ENCODE measurements around the gene AOC3.
"Not testable (repeated sequence)": the region's sequence is repeated elsewhere in the genome, so short reads cannot be mapped to it uniquely, and the experiment has no call there.

Gene AOC3

DNA sequence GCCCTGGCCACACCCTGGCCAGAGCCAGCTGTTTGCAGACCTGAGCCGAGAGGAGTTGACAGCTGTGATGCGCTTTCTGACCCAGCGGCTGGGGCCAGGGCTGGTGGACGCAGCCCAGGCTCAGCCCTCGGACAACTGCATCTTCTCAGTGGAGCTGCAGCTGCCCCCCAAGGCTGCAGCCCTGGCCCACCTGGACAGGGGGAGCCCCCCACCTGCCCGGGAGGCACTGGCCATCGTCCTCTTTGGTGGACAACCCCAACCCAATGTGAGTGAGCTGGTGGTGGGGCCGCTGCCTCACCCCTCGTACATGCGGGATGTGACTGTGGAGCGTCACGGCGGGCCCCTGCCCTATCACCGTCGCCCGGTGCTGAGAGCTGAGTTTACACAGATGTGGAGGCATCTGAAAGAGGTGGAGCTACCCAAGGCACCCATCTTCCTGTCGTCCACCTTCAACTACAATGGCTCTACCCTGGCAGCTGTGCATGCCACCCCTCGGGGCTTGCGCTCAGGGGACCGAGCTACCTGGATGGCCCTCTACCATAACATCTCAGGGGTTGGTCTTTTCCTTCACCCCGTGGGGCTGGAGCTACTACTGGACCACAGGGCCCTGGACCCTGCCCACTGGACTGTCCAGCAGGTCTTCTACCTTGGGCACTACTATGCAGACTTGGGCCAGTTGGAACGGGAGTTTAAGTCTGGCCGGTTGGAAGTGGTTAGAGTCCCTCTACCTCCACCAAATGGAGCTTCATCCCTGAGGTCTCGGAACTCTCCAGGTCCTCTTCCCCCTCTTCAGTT is 6.0 kb upstream of the AOC3 start:
- no peak for DNase-seq (ENCODE audit: low read depth in 2 of 2)

DNA sequence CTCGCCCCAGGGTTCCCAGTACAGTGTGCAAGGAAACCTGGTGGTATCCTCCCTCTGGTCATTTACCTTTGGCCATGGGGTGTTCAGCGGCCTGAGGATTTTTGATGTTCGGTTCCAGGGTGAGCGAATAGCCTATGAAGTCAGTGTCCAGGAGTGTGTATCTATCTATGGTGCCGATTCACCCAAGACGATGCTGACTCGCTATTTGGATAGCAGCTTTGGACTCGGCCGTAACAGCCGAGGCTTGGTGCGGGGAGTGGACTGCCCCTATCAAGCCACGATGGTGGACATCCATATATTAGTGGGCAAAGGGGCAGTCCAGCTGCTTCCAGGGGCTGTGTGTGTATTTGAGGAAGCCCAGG is 5.5 kb upstream of the AOC3 start:
- DNase-seq (ENCODE audit: low read depth in 2 of 2), result no peak

DNA sequence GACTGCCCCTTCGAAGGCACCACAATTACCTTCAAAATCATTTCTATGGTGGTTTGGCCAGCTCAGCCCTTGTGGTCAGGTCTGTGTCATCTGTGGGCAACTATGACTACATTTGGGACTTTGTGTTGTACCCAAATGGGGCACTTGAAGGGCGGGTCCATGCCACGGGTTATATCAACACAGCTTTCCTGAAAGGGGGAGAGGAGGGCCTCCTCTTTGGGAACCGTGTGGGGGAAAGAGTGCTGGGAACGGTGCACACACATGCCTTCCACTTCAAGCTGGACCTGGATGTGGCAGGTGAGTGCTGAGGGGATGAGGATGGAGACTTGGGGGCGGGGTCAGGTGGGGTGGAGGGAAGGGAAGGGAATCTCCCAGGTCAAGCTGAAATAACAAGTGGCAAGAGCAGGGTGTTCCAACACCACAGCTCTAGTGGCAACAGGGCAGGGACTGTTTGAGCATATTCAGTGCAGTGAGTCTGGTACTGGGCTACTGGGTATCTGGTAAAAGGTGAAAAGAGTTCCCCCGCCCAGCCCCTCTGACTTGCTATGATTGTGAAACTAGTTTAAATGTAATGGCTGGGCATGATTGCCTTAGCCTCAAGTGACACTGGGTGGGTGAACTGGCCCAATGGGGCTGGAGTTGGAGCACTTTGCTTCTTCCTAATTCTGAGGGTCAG is 4.9 kb upstream of the AOC3 start:
- no peak for DNase-seq (ENCODE audit: low read depth in 2 of 2)

DNA sequence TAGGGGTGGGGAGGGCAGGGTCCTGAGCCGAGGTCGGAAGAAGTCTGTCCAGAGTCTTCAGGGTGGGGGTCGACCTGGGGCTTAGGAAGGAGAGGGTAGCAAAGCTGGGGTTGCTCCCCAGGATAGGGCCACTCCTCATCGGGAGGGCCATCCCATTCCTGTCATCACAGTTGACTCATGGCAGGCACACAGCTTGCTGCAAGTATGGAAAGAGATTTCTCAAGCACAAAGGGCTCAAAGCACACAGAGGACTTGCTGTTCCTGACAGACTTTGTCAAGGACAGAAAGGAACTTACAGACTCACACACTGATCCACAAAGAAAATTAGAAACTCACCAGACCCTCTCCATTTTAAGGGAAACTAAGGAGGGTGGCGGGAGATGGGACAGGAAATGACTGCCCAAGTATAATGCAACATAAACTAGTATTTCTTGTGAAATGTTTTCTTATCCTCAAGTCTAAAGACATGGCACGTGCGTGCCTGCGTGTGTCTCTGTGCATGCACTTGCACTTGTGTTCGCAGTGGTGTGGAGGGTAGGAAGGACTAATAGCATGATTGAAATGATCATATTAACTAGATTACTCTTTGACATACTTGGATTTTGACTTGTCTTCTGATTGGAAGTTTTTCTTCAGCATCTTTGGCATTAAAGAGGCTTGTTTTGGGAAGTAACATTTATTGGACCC is 4.3 kb upstream of the AOC3 start:
- DNase-seq (ENCODE audit: low read depth in 2 of 2), result no peak

DNA sequence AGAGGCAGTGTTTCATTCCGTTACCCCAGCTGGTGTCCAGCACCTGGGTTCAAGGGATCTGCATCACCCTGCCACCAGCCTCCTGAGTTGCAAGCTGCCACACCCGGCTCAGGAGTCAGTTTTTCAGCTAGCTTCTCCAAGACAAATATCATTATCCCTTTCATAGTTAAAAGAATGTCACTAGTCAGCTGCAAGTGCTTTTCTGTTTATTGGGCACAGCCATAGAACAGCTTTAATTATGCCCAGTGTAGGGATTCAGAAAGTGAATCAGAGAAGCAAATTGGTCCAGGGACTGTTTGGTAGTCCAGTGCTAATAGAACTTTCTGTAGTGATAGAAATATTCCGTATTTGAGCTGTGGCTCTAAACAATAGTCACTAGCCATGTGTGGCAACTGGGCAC is 2.9 kb upstream of the AOC3 start:
- DNase-seq (ENCODE audit: low read depth in 2 of 2), result no peak

DNA sequence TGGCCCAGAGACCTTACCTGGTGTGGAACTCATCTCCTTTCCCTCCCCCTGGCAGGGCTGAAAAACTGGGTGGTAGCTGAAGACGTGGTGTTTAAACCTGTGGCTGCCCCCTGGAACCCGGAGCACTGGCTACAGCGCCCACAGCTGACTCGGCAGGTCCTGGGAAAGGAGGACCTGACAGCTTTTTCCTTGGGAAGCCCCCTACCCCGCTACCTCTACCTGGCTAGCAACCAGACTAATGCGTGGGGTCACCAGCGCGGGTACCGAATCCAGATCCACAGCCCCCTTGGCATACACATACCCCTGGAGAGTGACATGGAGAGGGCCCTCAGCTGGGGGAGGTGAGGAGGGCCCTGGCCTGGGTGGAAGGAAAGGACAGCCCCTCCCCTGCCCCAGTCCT is 2.0 kb upstream of the AOC3 start:
- no peak for DNase-seq (ENCODE audit: low read depth in 2 of 2)

DNA sequence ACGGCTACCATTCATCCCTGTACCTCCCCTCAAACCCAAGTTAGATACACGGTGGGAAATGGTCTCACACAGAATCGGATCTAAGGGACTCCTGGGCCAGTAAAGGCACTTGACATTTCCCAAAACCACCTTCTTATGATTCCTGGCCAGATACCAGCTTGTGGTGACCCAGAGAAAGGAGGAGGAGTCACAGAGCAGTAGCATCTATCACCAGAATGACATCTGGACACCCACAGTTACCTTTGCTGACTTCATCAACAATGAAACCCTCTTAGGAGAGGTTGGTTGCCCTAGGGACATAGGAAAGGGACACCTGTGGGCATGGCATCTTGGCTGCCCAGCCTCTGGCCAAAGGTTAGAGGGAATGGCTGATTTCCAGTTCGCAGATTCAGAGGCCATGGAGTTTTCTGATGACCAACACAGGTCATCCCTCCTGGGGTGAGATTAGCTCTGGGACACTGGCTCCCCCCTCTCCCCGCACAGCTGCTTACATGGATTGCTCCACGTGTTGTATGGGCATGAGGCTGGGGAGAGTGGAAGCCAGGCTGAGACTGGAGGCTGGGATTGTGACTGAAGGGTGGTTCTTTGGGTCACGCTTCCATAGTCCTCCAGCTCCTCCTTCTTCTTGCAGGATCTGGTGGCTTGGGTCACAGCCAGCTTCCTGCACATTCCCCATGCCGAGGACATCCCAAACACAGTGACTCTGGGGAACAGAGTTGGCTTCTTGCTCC is 1.4 kb upstream of the AOC3 start:
- DNase-seq (ENCODE audit: low read depth in 2 of 2), result no peak

DNA sequence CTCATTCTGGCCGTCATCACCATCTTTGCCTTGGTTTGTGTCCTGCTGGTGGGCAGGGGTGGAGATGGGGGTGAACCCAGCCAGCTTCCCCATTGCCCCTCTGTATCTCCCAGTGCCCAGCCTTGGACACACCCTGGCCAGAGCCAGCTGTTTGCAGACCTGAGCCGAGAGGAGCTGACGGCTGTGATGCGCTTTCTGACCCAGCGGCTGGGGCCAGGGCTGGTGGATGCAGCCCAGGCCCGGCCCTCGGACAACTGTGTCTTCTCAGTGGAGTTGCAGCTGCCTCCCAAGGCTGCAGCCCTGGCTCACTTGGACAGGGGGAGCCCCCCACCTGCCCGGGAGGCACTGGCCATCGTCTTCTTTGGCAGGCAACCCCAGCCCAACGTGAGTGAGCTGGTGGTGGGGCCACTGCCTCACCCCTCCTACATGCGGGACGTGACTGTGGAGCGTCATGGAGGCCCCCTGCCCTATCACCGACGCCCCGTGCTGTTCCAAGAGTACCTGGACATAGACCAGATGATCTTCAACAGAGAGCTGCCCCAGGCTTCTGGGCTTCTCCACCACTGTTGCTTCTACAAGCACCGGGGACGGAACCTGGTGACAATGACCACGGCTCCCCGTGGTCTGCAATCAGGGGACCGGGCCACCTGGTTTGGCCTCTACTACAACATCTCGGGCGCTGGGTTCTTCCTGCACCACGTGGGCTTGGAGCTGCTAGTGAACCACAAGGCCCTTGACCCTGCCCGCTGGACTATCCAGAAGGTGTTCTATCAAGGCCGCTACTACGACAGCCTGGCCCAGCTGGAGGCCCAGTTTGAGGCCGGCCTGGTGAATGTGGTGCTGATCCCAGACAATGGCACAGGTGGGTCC is 607 bp downstream of the AOC3 start:
- not testable (repeated sequence) for DNase-seq (ENCODE audit: low read depth in 2 of 2)

DNA sequence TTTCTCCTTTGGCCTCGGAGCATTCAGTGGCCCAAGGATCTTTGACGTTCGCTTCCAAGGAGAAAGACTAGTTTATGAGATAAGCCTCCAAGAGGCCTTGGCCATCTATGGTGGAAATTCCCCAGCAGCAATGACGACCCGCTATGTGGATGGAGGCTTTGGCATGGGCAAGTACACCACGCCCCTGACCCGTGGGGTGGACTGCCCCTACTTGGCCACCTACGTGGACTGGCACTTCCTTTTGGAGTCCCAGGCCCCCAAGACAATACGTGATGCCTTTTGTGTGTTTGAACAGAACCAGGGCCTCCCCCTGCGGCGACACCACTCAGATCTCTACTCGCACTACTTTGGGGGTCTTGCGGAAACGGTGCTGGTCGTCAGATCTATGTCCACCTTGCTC is 1.4 kb downstream of the AOC3 start:
- no peak for DNase-seq (ENCODE audit: low read depth in 2 of 2)

DNA sequence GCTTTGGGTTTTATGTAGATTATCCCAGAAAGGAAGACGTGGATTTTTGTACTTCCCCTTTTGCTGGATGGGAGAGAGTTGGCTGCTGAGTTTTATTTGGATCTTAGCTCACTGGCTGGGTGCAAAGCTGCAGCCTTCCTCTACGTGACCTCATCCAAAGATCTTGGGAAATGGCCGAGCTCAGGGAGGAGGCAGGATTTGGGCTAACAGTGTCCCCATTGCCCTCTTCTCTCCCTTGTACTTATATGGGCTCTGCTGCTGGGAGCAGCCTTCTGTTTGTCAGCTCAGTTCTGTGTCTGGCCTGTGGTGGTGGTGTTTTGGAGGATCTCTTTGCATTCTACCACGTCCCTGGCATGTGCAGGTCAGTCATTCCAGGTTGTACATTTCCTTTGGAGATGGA is 2.0 kb downstream of the AOC3 start:
- no peak for DNase-seq (ENCODE audit: low read depth in 2 of 2)

DNA sequence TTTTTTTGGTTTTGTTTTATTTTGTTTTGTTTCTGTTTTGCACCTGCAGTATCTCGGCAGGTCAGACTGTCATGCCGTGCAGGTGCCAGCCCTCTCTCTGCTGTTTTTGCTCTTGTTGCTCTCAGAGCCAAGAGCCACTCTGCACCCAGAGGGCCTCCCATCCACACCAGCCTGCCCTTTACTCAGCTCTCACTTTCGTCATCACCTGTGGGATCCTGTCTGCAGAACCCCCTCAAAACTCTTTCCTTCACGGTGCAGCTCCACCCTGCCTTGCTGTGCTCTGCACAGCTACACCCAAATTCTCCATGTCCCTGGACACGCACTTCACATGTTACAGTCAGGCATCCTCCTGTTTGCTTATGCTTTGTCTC is 2.6 kb downstream of the AOC3 start:
- DNase-seq (ENCODE audit: low read depth in 2 of 2), result no peak

DNA sequence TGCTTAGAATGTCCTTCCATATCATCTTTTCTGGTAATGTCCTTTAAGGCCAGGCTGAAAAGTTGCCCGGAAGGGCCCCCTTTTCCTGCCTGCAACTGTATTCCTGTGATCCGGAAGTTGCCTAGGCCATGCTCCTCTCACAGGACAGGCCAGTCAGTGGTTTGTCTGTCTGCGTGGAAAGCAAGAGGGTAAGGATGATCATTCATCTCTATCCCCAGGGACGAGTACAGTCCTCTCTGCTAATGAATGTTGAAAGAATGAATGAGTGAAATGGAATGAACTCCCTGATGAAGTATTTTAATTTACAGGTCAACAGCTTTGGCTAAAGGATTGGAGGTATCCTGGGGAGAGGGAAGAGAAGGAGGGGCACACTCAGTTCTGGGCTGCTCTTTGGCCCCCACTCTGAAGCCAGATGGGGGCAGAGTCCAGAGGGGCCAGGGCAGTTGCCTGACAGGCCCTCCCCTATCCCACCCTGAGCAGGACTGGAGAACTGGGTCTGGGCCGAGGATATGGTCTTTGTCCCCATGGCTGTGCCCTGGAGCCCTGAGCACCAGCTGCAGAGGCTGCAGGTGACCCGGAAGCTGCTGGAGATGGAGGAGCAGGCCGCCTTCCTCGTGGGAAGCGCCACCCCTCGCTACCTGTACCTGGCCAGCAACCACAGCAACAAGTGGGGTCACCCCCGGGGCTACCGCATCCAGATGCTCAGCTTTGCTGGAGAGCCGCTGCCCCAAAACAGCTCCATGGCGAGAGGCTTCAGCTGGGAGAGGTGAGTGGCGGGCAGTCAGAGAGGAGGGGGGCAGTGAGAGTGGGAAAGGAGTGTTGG is 3.2 kb downstream of the AOC3 start:
- DNase-seq (ENCODE audit: low read depth in 2 of 2), result no peak

DNA sequence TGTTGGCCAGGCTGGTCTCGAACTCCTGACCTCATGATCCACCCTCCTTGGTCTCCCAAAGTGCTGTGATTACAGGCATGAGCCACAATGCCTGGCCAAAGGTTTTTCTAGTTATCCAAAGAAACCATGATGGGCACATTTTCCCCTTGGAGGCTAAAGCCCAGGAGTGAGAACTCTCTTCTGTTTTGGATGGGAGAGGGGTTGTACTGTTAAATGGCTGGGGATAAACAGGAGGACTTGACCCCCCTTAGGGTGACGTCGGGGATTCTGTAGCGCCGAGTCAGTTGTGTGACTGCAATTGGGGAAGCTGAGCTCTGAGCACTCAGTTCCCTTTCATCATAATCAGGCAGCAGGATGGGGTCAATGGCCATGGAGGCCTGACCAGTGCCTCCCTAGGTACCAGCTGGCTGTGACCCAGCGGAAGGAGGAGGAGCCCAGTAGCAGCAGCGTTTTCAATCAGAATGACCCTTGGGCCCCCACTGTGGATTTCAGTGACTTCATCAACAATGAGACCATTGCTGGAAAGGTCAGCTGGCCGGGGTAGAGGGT is 4.1 kb downstream of the AOC3 start:
- no peak for DNase-seq (ENCODE audit: low read depth in 2 of 2)

DNA sequence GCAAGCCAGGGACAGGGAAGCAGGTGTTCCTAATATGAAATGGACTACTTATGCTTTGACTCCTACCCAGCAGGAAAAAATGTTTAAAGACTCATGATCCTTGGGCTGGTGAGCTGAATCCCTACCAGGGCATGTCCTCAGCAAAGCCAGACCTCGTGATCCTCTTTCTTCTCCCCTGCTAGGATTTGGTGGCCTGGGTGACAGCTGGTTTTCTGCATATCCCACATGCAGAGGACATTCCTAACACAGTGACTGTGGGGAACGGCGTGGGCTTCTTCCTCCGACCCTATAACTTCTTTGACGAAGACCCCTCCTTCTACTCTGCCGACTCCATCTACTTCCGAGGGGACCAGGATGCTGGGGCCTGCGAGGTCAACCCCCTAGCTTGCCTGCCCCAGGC is 5.1 kb downstream of the AOC3 start:
- not testable (repeated sequence) for DNase-seq (ENCODE audit: low read depth in 2 of 2)

DNA sequence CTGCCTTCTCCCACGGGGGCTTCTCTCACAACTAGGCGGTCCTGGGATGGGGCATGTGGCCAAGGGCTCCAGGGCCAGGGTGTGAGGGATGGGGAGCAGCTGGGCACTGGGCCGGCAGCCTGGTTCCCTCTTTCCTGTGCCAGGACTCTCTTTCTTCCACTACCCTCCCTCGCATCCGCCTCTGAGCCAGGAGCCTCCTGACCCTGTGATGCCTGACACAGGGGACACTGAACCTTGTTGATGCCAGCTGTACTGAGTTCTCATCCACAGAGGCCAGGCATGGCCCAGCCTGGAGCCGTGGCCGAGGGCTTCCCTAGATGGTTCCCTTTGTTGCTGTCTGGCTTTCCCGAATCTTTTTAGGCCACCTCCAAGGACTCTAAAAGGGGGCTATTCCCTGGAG is 5.5 kb downstream of the AOC3 start:
- DNase-seq (ENCODE audit: low read depth in 2 of 2), result not testable (repeated sequence)

DNA sequence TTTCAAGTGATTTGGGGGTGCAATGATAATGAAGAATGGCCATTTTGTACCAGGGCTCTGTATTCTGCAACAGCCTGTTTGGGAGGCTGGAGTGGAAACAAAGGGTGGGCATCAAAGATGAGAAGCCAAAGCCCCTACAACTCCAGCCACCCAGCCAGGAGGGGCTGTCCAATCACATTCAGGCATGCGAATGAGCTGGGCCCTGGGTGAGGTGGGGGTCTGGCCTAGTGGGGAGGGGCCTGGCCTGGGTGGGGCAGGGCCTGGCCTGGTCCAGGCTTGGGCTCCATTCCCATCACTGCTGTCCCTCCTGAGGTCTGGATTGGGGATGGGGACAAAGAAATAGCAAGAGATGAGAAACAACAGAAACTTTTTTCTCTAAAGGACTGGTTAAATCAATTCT is 6.4 kb downstream of the AOC3 start:
- DNase-seq (ENCODE audit: low read depth in 2 of 2), result no peak

DNA sequence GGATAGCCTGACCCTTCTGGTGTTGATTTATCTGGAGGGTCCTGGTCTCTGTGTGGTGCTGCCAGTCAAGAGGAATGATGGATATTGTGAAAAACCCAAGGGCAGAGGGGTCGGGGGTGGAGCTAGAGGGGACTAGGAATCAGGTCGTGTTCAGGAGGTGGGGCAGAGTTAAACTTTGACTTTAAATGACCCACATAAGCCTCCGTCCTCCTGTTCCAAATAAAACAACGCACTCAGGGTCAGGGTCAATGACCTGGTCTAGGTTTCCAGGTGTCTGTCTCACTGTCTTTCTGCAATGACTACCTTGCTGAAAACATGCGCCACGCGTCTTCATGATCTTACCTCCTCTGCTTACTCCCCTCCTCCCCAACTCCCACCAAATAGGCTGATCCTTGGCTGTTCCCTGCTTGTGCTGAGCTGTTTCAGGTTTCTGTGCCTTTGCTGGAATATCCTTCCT is 14.7 kb downstream of the AOC3 start:
- DNase-seq (ENCODE audit: low read depth in 2 of 2), result no peak

DNA sequence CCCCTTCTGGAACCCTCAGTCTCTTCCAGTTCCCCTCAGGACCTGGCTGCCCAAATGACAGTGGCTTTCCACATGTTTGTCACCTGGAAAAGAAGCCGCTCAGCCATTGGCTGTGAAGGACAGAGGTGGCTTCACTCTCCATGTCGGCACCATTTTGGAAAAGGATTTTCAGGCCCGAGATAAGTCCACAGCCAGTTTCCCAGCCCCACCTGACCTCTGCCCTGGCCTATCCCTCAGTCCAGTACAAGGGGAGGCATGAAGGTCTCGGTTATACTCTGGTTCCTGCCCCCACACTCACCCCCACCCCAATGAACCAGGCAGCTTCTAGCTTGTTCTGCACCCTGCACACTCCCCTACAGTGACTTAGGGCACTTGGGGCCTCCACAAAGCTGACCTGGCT is 15.2 kb downstream of the AOC3 start:
- no peak for DNase-seq (ENCODE audit: low read depth in 2 of 2)

DNA sequence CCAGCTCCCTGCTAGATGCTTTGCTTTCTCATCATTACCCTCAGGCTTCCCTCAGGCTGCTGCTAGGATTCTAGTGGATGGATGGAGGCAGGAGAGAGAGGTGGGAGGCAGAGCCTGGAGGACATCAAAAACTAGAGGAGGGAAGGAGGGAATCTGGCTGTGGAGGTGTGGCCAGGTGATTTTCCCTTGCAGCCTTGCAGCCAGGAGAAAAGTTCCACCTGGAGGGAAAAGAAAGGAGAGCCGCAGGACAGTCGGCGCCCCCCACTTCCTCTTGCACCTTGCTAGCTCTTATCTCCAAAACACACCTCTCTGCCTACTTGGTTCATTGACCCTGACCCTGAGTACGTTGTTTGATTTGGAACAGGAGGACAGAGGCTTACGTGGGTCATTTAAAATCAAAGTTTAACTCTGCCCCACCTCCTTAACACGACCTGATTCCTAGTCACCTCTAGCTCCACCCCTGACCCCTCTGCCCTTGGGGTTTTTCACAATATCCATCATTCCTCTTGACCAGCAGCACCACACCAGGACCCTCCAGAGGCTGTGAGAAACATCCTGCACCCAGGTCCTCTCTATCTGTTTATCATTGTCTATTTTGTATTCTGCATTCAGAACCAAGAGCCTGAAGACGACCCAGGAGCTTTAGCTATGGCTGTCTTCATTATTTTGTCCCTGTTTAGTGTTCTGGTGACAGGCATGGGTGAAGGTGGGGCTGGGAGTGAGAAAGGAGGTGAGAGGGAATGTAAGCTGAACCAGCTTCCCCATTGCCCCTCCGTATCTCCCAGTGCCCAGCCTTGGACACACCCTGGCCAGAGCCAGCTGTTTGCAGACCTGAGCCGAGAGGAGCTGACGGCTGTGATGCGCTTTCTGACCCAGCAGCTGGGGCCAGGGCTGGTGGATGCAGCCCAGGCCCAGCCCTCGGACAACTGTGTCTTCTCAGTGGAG is 15.9 kb downstream of the AOC3 start:
- DNase-seq (ENCODE audit: low read depth in 2 of 2), result no peak

Measured in stimulated activated CD8-positive, alpha-beta memory T cell treated with anti-CD3 and anti-CD28 coated beads, Interleukin-2, amount 100 ng/mL, for 1 hour (primary cell).